ENCODE measurements around the gene SOD1. TPM values are rescaled to one million over a fixed set of nuclear protein-coding genes. Genes with fewer than 3 reads are reported as not detected.

Gene SOD1
- total RNA-seq, 1 donor from 2014 or later = 87.7 TPM

DNA sequence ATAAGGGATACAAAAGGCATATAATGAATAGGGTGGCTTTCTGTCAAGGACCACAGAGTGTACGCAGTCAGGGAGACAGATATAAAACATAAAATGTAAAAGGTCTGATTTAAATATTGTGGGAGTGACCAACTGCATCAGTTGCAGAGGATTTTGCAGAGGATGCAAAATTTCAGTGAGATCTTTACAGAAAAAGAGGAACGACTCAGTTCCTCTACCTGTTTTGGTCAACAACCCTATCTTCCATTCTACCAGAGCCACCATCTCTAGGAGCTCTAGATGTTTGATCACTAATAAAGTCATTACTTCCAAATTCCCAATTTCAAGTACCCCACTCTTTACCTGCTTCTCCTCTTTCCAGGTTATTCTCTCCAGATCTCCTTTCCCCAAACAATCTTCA lies 16.5 kb downstream of the SOD1 start:
- Histone ChIP-seq H3K9me3 (no peaks in the 10 kb centered on the region), H3K4me3 (no peak overlapping the region), H3K27ac (no peak overlapping the region), H3K36me3 (peaks cover 5 to 13% of the 10 kb centered on the region in 2 donors), H3K27me3 (no peaks in the 10 kb centered on the region), H3K4me1 (no peaks in the 10 kb centered on the region)
- DNase-seq (ENCODE audit: low spot score in 2 of 2) = no peak
- intact Hi-C loops (cut with DNase I) = no loop called here
- TF ChIP-seq, protein P1, sequence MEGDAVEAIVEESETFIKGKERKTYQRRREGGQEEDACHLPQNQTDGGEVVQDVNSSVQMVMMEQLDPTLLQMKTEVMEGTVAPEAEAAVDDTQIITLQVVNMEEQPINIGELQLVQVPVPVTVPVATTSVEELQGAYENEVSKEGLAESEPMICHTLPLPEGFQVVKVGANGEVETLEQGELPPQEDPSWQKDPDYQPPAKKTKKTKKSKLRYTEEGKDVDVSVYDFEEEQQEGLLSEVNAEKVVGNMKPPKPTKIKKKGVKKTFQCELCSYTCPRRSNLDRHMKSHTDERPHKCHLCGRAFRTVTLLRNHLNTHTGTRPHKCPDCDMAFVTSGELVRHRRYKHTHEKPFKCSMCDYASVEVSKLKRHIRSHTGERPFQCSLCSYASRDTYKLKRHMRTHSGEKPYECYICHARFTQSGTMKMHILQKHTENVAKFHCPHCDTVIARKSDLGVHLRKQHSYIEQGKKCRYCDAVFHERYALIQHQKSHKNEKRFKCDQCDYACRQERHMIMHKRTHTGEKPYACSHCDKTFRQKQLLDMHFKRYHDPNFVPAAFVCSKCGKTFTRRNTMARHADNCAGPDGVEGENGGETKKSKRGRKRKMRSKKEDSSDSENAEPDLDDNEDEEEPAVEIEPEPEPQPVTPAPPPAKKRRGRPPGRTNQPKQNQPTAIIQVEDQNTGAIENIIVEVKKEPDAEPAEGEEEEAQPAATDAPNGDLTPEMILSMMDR (IDR thresholded peaks at IDR 0.05) = no peak

DNA sequence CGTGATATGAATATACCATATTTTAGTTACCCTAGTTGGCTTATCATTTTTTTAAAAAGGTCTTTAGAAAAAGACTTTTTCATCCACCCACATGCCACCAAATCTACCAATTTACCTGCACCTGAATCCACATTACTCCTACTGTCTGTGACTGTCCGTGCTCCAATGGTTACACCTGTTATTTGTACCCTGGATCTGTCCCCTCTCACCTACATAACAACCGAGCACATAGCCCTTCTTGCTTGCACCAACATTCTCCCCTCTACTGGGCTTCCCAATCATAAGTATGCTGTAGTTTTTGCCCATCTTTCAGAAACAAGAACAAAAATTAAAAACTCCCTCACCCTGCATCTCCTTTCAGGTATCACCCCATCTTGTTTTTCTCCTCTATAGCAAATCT lies 17.6 kb downstream of the SOD1 start:
- H3K9me3 ChIP-seq = no peaks in the 10 kb centered on the region
- no peaks in the 10 kb centered on the region for H3K27me3 ChIP-seq
- H3K4me3 ChIP-seq = no peak overlapping the region
- no peak for DNase-seq (ENCODE audit: low spot score in 2 of 2)
- no peak overlapping the region for H3K27ac ChIP-seq
- intact Hi-C loops (cut with DNase I) = no loop called here
- H3K4me1 ChIP-seq = no peaks in the 10 kb centered on the region
- peaks cover 0 to 6% of the 10 kb centered on the region in 2 donors for H3K36me3 ChIP-seq
- TF ChIP-seq, protein P1 (IDR thresholded peaks at IDR 0.05) = no peak

DNA sequence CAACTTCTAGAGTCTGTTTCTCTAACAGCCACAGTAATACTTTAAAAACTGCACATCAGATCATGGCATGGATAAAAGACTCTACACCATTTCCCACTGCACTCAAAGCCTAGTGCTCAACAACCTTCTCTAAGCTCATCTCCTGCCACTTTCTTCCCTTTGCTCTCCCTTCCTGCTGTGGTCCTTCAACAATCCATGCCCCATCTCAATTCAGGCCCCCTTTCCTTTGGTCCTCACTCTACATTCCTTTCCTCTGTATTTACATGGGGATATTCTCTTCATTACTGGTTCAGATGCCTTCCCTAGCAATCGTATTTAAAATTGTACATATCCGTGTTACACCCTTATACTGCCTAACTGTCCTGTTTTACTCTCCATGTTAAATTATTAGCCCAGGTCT lies 19.0 kb downstream of the SOD1 start:
- DNase-seq (ENCODE audit: low spot score in 2 of 2) = no peak
- peaks cover 4 to 9% of the 10 kb centered on the region in 2 donors for H3K36me3 ChIP-seq
- no peak overlapping the region for H3K4me3 ChIP-seq
- no peak overlapping the region for H3K27ac ChIP-seq
- no peaks in the 10 kb centered on the region for H3K27me3 ChIP-seq
- H3K9me3 ChIP-seq = no peaks in the 10 kb centered on the region
- H3K4me1 ChIP-seq = no peaks in the 10 kb centered on the region
- TF ChIP-seq, protein P1 (IDR thresholded peaks at IDR 0.05) = no peak
- intact Hi-C loops (cut with DNase I) = no loop called here

DNA sequence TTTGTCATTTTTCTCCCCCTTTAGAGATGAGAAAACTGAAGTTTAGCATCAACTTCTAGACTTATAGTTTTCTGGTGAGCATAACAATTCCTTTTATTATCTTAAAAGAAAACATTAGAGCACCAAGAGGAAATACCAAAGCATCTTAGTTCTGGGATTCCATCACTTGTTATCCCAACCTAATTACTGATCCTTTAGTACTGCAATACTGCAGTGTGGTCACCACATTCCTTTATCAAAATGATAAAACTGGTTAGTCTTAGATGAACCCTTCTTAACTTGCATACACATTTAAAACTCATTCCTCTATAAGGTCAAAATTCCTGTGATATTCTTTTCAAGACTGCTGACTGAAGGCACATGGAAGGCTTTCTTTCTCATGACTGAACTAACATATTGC lies 23.1 kb downstream of the SOD1 start:
- peaks cover 24 to 46% of the 10 kb centered on the region in 2 donors for H3K36me3 ChIP-seq
- intact Hi-C loops (cut with DNase I) = no loop called here
- TF ChIP-seq, protein P1 (IDR thresholded peaks at IDR 0.05) = no peak
- no peak overlapping the region for H3K27ac ChIP-seq
- H3K9me3 ChIP-seq = no peaks in the 10 kb centered on the region
- no peak overlapping the region for H3K4me3 ChIP-seq
- no peaks in the 10 kb centered on the region for H3K4me1 ChIP-seq
- no peak for DNase-seq (ENCODE audit: low spot score in 2 of 2)
- no peaks in the 10 kb centered on the region for H3K27me3 ChIP-seq

DNA sequence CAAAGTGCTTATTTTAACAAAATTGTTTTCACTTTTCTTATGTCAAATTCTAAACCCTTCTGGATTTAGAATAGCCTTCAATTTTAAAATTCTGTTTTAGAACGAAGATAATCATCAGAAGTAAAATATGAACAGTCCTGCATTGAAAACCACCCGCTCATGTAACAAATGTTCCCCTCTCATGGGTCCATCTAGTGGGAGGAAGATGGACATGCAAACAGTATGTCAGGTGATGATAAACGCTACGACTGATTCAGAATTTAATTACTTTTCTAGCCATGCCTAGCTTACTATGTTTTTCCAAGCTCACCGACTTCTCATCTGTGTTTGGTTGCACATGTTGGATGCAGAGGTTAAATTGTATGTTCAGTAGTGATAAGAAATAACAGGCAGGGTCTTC lies 23.5 kb downstream of the SOD1 start:
- no peak for DNase-seq (ENCODE audit: low spot score in 2 of 2)
- Histone ChIP-seq H3K27ac (no peak overlapping the region), H3K4me3 (no peak overlapping the region), H3K27me3 (no peaks in the 10 kb centered on the region), H3K9me3 (no peaks in the 10 kb centered on the region), H3K4me1 (no peaks in the 10 kb centered on the region), H3K36me3 (peaks cover 24 to 46% of the 10 kb centered on the region in 2 donors)
- TF ChIP-seq, protein P1 (IDR thresholded peaks at IDR 0.05) = no peak
- intact Hi-C loops (cut with DNase I) = no loop called here

DNA sequence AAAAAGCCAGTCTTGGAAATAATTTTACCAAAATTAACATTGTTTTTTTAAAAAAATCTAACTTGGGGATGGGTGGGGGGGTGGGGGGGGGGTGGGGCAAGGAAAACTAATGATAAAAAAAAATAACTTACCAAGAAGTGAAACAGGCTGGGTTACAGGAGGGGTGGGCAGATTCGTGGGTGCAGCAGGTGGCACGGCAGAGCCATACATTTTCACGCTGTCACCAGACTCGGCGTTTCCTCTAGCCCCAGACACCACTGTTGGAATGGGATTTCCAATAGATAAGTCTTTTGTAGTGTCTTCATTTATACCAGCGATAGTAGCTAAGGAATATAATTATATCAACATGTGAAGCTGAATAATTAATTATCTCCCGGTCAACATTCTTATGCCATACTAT lies 25.4 kb downstream of the SOD1 start:
- no peaks in the 10 kb centered on the region for H3K27me3 ChIP-seq
- no peak overlapping the region for H3K4me3 ChIP-seq
- intact Hi-C loops (cut with DNase I) = no loop called here
- peaks cover 29 to 63% of the 10 kb centered on the region in 2 donors for H3K36me3 ChIP-seq
- DNase-seq (ENCODE audit: low spot score in 2 of 2) = no peak
- no peaks in the 10 kb centered on the region for H3K4me1 ChIP-seq
- no peak overlapping the region for H3K27ac ChIP-seq
- TF ChIP-seq, protein P1 (IDR thresholded peaks at IDR 0.05) = no peak
- H3K9me3 ChIP-seq = no peaks in the 10 kb centered on the region

Measured in ascending aorta (tissue), 2 donors.